Sigmoid colon (tissue), 4 donors: ENCODE data around the gene MPP1.

Experiments used
- EP300 ChIP-seq, 4 donors: sonication (generic); formaldehyde crosslinking; IDR thresholded peaks; one replicate each; pipeline ENCODE4 v1.6.1; 2017; ENCODE audit warnings: antibody characterized with exemption in 4 of 4
- POLR2A ChIP-seq, 2 donors: fragments of 450-650 bp; IDR thresholded peaks; one replicate each; pipeline ENCODE4 v1.6.1; 2016; ENCODE audit warnings: antibody characterized with exemption in 2 of 2, mild to moderate bottlenecking in 2 of 2, moderate library complexity in 2 of 2
- POLR2AphosphoS5 ChIP-seq, 4 donors: sonication (generic); formaldehyde crosslinking; IDR thresholded peaks; one replicate each; pipeline ENCODE4 v1.6.1; 2017; ENCODE audit warnings: antibody characterized with exemption in 4 of 4
- TF ChIP-seq, protein P1 (sequence below), 4 experiments: fragments of 450-650 bp in 3 of 4; fragments of 200-600 bp in 1 of 4; IDR thresholded peaks; one replicate each; pipeline ENCODE4 v1.5.1; 2016 to 2019; ENCODE audit warnings: antibody characterized with exemption in 4 of 4, mild to moderate bottlenecking in 3 of 4, moderate library complexity in 2 of 4

DNA sequence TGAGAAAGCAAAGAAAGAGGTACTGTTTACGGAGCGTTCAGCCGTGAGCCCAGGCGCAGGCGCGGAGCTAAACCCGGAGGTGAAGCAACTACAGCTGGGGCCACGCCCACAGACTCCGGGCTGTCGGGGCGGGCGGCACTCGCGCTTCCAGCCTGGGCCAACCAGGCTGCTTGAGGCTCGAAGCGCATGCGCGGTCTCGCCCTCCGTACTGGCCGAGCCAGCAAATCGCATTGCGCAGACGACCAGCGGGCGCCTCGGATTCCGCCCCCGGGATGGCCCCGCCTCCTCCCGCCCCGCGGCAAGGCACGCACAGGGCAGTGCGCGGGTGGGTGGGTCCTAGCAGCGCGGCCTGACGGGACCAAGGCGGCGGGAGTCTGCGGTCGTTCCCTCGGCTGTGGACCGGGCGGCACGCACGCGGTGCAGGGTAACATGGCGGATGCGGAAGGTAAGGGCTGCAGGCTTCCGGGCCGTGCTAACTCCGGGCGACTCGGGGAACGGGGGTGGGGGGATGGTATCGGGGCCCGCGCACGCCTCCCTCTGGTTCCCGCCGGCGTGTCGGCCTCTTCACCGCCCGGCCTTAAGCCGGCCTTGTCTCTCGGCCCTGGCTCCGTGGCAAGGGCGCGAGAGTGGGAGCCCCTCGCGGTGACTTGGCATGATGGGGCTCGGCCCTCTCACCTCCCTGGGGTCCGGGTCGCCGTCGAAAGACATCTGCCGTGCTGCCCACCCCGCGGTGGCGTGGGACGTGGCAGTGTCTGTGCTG, 42.6 kb downstream of the MPP1 start, which contains the start of gene DKC1:
- no peak for TF ChIP-seq EP300 (IDR thresholded peaks at IDR 0.05)
- TF ChIP-seq, protein P1, sequence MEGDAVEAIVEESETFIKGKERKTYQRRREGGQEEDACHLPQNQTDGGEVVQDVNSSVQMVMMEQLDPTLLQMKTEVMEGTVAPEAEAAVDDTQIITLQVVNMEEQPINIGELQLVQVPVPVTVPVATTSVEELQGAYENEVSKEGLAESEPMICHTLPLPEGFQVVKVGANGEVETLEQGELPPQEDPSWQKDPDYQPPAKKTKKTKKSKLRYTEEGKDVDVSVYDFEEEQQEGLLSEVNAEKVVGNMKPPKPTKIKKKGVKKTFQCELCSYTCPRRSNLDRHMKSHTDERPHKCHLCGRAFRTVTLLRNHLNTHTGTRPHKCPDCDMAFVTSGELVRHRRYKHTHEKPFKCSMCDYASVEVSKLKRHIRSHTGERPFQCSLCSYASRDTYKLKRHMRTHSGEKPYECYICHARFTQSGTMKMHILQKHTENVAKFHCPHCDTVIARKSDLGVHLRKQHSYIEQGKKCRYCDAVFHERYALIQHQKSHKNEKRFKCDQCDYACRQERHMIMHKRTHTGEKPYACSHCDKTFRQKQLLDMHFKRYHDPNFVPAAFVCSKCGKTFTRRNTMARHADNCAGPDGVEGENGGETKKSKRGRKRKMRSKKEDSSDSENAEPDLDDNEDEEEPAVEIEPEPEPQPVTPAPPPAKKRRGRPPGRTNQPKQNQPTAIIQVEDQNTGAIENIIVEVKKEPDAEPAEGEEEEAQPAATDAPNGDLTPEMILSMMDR (IDR thresholded peaks at IDR 0.05) = no peak
- no peak for TF ChIP-seq POLR2A (IDR thresholded peaks at IDR 0.05)
- TF ChIP-seq POLR2AphosphoS5 (IDR thresholded peaks at IDR 0.05) = peak; percentile 35 to 67 (median 56)
